GM23338 (cell line): ENCODE measurements around the gene CFL2. TPM values are rescaled to one million over a fixed set of nuclear protein-coding genes. Genes with fewer than 3 reads are reported as not detected.

Source experiments
- ATAC-seq: fragments of 200-7000 bp; cut with Tn5 transposase; 3 replicates; pipeline ENCODE4 v1.9.1; 2020
- DNase-seq: peaks from one replicate; pipeline ENCODE4 v3.0.0-alpha.2; 2015; ENCODE audit warnings: low spot score
- H2AFZ ChIP-seq: fragments of 200-600 bp; sonication (generic); 2 replicates; pipeline ENCODE4 v1.8.0; 2016; ENCODE audit warnings: antibody characterized with exemption, mild to moderate bottlenecking, moderate library complexity
- H3F3A ChIP-seq: fragments of 200-600 bp; sonication (generic); replicated peaks from 2 replicates; pipeline ENCODE4 v1.8.0; 2017; ENCODE audit warnings: antibody characterized with exemption, mixed run types, low read depth
- H3K27ac ChIP-seq: fragments of 200-600 bp; sonication (generic); 2 replicates; pipeline ENCODE4 v1.6.1; 2016; ENCODE audit warnings: low read depth
- H3K27me3 ChIP-seq: fragments of 200-600 bp; sonication (generic); 2 replicates; pipeline ENCODE4 v1.8.0; 2016; ENCODE audit warnings: mild to moderate bottlenecking, mixed run types, moderate library complexity; ENCODE audit not compliant: insufficient read depth
- H3K36me3 ChIP-seq: fragments of 200-600 bp; sonication (generic); 2 replicates; pipeline ENCODE4 v1.8.0; 2016; ENCODE audit warnings: mild to moderate bottlenecking; ENCODE audit not compliant: insufficient read depth
- H3K4me1 ChIP-seq: fragments of 200-600 bp; sonication (generic); 2 replicates; pipeline ENCODE4 v1.8.0; 2016; ENCODE audit warnings: mild to moderate bottlenecking, moderate library complexity; ENCODE audit not compliant: insufficient read depth
- H3K4me2 ChIP-seq: fragments of 200-600 bp; sonication (generic); 2 replicates; pipeline ENCODE4 v1.7.1; 2017; ENCODE audit warnings: mixed run types
- H3K4me3 ChIP-seq: fragments of 200-600 bp; sonication (generic); 2 replicates; pipeline ENCODE4 v1.6.1; 2016; ENCODE audit warnings: mixed run types
- H3K79me2 ChIP-seq: fragments of 200-600 bp; sonication (generic); replicated peaks from 2 replicates; pipeline ENCODE4 v1.8.0; 2017; ENCODE audit warnings: mild to moderate bottlenecking; ENCODE audit not compliant: insufficient read depth
- H3K9me2 ChIP-seq: fragments of 200-600 bp; sonication (generic); 2 replicates; pipeline ENCODE4 v1.8.0; 2017; ENCODE audit not compliant: insufficient read depth
- H4K20me1 ChIP-seq: fragments of 200-600 bp; sonication (generic); replicated peaks from 2 replicates; pipeline ENCODE4 v1.8.0; 2017; ENCODE audit warnings: mild to moderate bottlenecking; ENCODE audit not compliant: insufficient read depth
- H3K27ac Mint-ChIP-seq: 2 replicates; pipeline ENCODE4 v1.8.0; 2020; ENCODE audit warnings: inconsistent platforms, mild to moderate bottlenecking, moderate library complexity, mixed read lengths
- H3K27me3 Mint-ChIP-seq: 3 replicates; pipeline ENCODE4 v1.8.0; 2022; ENCODE audit warnings: low read depth, mild to moderate bottlenecking, moderate library complexity, mixed read lengths, inconsistent platforms; ENCODE audit not compliant: insufficient read depth, poor library complexity
- H3K36me3 Mint-ChIP-seq: 3 replicates; pipeline ENCODE4 v1.8.0; 2021; ENCODE audit warnings: low read depth, mild to moderate bottlenecking, inconsistent platforms, moderate library complexity, mixed read lengths
- H3K4me1 Mint-ChIP-seq: 3 replicates; pipeline ENCODE4 v1.8.0; 2020; ENCODE audit warnings: mild to moderate bottlenecking, inconsistent platforms, mixed read lengths
- H3K4me3 Mint-ChIP-seq: 3 replicates; pipeline ENCODE4 v1.8.0; 2021; ENCODE audit warnings: moderate library complexity, mild to moderate bottlenecking, inconsistent platforms, mixed read lengths
- H3K9me3 Mint-ChIP-seq: 3 replicates; pipeline ENCODE4 v1.8.0; 2020; ENCODE audit warnings: moderate library complexity, mild to moderate bottlenecking, inconsistent platforms, mixed read lengths
- EZH2phosphoT487 ChIP-seq: fragments of 200-600 bp; sonication (generic); IDR thresholded peaks from one replicate; pipeline ENCODE4 v1.8.1; 2018; ENCODE audit warnings: antibody characterized with exemption; ENCODE audit not compliant: unreplicated experiment
- POLR2AphosphoS5 ChIP-seq: IDR thresholded peaks from 2 replicates; pipeline ENCODE4 v1.6.1; 2016; ENCODE audit warnings: antibody characterized with exemption, low read depth
- REST ChIP-seq: IDR thresholded peaks from one replicate; pipeline ENCODE4 v1.6.1; 2018; ENCODE audit warnings: antibody characterized with exemption; ENCODE audit not compliant: unreplicated experiment
- STAT1 ChIP-seq: IDR thresholded peaks from one replicate; pipeline ENCODE4 v1.6.1; 2016; ENCODE audit warnings: antibody characterized with exemption; ENCODE audit not compliant: unreplicated experiment
- ZNF114 ChIP-seq: fragments of 250-450 bp; sonication (Bioruptor Pico); IDR thresholded peaks from 2 replicates; pipeline ENCODE4 v1.5.0; 2020; ENCODE audit warnings: mild to moderate bottlenecking, moderate library complexity
- ZNF331 ChIP-seq: fragments of 250-450 bp; sonication (Bioruptor Pico); IDR thresholded peaks from 2 replicates; pipeline ENCODE4 v1.5.0; 2020; ENCODE audit warnings: low read depth, mild to moderate bottlenecking, moderate library complexity
- polyA plus RNA-seq: library from polyadenylated mRNA; unstranded; fragments of >200 nt; fragmentation: Nextera tagmentation; extraction: Ambion mirVana; gene quantifications from 2 replicates; pipeline ENCODE4 v1.2.1, GENCODE V29; 2016
- total RNA-seq: library from RNA; depleted of rRNA; stranded (reverse); fragments of >200 nt; shearing (Covaris generic); gene quantifications from 2 replicates; pipeline ENCODE4 v1.2.3, GENCODE V29; 2014
- TF ChIP-seq, protein P1 (sequence below): IDR thresholded peaks from 2 replicates; pipeline ENCODE4 v1.6.1; 2016; ENCODE audit warnings: antibody characterized with exemption
- TF ChIP-seq, protein P2 (sequence below): fragments of 250-450 bp; sonication (Bioruptor Pico); IDR thresholded peaks from 2 replicates; pipeline ENCODE4 v1.5.0; 2020; ENCODE audit warnings: mild to moderate bottlenecking, moderate library complexity

CFL2 gene
- total and polyA plus RNA-seq, 2 experiments from 2014 or later = 10.9 to 14.8 TPM

GRCh38 chr14:34680806-34681479 is 33.5 kb downstream of the CFL2 start (continued):
- TF ChIP-seq STAT1 = no peak
- no peak for TF ChIP-seq EZH2phosphoT487
- TF ChIP-seq, protein P1, sequence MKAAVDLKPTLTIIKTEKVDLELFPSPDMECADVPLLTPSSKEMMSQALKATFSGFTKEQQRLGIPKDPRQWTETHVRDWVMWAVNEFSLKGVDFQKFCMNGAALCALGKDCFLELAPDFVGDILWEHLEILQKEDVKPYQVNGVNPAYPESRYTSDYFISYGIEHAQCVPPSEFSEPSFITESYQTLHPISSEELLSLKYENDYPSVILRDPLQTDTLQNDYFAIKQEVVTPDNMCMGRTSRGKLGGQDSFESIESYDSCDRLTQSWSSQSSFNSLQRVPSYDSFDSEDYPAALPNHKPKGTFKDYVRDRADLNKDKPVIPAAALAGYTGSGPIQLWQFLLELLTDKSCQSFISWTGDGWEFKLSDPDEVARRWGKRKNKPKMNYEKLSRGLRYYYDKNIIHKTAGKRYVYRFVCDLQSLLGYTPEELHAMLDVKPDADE = no peak
- TF ChIP-seq, protein P2, sequence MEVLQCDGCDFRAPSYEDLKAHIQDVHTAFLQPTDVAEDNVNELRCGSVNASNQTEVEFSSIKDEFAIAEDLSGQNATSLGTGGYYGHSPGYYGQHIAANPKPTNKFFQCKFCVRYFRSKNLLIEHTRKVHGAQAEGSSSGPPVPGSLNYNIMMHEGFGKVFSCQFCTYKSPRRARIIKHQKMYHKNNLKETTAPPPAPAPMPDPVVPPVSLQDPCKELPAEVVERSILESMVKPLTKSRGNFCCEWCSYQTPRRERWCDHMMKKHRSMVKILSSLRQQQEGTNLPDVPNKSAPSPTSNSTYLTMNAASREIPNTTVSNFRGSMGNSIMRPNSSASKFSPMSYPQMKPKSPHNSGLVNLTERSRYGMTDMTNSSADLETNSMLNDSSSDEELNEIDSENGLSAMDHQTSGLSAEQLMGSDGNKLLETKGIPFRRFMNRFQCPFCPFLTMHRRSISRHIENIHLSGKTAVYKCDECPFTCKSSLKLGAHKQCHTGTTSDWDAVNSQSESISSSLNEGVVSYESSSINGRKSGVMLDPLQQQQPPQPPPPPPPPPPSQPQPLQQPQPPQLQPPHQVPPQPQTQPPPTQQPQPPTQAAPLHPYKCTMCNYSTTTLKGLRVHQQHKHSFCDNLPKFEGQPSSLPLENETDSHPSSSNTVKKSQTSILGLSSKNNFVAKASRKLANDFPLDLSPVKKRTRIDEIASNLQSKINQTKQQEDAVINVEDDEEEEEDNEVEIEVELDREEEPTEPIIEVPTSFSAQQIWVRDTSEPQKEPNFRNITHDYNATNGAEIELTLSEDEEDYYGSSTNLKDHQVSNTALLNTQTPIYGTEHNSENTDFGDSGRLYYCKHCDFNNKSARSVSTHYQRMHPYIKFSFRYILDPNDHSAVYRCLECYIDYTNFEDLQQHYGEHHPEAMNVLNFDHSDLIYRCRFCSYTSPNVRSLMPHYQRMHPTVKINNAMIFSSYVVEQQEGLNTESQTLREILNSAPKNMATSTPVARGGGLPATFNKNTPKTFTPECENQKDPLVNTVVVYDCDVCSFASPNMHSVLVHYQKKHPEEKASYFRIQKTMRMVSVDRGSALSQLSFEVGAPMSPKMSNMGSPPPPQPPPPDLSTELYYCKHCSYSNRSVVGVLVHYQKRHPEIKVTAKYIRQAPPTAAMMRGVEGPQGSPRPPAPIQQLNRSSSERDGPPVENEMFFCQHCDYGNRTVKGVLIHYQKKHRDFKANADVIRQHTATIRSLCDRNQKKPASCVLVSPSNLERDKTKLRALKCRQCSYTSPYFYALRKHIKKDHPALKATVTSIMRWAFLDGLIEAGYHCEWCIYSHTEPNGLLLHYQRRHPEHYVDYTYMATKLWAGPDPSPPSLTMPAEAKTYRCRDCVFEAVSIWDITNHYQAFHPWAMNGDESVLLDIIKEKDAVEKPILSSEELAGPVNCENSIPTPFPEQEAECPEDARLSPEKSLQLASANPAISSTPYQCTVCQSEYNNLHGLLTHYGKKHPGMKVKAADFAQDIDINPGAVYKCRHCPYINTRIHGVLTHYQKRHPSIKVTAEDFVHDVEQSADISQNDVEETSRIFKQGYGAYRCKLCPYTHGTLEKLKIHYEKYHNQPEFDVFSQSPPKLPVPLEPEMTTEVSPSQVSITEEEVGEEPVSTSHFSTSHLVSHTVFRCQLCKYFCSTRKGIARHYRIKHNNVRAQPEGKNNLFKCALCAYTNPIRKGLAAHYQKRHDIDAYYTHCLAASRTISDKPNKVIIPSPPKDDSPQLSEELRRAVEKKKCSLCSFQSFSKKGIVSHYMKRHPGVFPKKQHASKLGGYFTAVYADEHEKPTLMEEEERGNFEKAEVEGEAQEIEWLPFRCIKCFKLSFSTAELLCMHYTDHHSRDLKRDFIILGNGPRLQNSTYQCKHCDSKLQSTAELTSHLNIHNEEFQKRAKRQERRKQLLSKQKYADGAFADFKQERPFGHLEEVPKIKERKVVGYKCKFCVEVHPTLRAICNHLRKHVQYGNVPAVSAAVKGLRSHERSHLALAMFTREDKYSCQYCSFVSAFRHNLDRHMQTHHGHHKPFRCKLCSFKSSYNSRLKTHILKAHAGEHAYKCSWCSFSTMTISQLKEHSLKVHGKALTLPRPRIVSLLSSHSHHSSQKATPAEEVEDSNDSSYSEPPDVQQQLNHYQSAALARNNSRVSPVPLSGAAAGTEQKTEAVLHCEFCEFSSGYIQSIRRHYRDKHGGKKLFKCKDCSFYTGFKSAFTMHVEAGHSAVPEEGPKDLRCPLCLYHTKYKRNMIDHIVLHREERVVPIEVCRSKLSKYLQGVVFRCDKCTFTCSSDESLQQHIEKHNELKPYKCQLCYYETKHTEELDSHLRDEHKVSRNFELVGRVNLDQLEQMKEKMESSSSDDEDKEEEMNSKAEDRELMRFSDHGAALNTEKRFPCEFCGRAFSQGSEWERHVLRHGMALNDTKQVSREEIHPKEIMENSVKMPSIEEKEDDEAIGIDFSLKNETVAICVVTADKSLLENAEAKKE (CRISPR knock-in tag) = no peak
- no peak for TF ChIP-seq ZNF114 (CRISPR knock-in tag)

- no peak overlapping the region for H2AFZ ChIP-seq
- no peak overlapping the region for H3K4me2 ChIP-seq
- H3K9me3 Mint-ChIP-seq = no peaks in the 10 kb centered on the region
- H3K9me2 ChIP-seq = no peaks in the 10 kb centered on the region
- H3K4me3 ChIP-seq = no peak overlapping the region
- no peaks in the 10 kb centered on the region for H4K20me1 ChIP-seq
- peaks cover 13% of the 10 kb centered on the region; the same call in 2 of the 3 replicates for H3K4me1 Mint-ChIP-seq
- DNase-seq (no peak), ATAC-seq (no peak)
- H3K27me3 Mint-ChIP-seq = peaks cover 2% of the 10 kb centered on the region
- H3K79me2 ChIP-seq = no peaks in the 10 kb centered on the region
- H3K27ac Mint-ChIP-seq = no peak overlapping the region; the same call in 1 of the 2 replicates
- H3K27me3 ChIP-seq = no peaks in the 10 kb centered on the region
- peaks cover 10% of the 10 kb centered on the region for H3K4me1 ChIP-seq
- no peaks in the 10 kb centered on the region for H3K36me3 Mint-ChIP-seq
- no peak overlapping the region for H3K27ac ChIP-seq
- no peaks in the 10 kb centered on the region; the same call in 1 of the 2 replicates for H3F3A ChIP-seq
- H3K4me3 Mint-ChIP-seq = no peak overlapping the region
- H3K36me3 ChIP-seq = no peaks in the 10 kb centered on the region
- TF ChIP-seq, protein P1 = no peak
- TF ChIP-seq ZNF331 (CRISPR knock-in tag) (no peak), POLR2AphosphoS5 (no peak), REST (no peak)
These were observed 35.7 kb downstream of the CFL2 start for GRCh38 chr14:34678735-34679134.
